HG02885 (cell line): ENCODE results near the gene SRF.
A peak's percentile ranks its signal among the peaks of the same experiment; 100 is the strongest.

Source experiments
- ATAC-seq: cut with Tn5 transposase; IDR thresholded peaks from one replicate; pipeline ENCODE4 v1.9.1; 2021; ENCODE audit warnings: mild to moderate bottlenecking; ENCODE audit not compliant: unreplicated experiment, poor library complexity

SRF gene

DNA sequence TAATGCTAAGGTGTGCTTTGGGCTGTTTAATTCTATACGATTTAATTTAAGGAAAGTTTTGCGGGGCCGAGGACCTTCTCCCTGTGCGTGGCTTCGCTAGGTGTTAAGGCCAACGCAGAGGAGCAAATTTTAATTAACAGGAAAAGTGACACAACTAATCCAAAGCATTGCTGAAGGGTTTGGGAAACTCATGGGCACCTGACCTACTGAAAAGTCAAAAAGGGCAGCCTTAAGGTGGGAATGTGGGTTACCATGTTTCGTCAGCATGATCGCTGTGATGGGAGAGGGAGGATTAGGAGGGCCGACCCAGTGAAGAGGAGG is 10.5 kb downstream of the SRF start:
- ATAC-seq, result no peak

DNA sequence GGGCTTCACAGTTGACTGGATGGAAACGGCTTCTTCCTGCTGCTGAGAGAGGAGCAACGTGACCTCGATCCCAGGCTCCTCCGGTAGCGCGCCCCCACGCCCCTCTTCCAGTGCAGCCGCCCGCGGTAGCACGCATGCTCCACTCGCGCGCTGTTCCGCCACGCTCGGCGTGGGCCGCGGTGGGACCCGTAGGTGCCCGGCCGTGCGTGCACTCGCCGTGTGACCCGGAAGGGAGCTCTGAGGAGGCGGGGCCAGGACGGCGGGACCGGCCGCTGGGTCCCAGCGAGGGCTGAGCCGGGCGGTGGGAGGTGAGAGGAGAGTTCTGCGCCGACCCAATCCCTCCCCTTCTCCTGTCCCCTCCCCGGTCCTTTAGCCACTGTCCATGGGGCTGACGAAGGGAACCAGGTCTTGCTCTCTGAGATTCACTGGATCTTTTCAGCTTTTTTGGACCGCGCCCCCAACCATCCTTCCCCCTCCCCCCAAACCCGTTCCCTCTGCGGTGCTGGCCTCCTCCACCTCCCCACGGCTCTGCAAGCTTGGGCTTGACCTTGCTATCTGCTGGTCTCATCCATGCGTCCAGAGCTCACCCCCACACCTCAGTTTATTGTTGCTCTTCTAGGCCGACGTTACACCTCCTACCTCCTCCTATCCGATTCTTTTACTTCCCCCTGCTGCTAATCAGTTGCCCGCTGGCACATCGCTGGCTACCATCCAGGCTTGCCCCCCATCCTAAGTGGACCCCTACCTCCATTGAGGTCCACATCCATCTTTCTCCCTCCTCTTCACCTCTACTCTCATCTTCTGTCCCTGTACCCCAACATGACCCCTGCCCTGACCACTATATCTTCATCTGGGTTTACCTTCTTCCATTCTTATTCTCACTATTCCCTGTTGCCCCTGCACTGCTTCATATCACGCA is 11.1 kb downstream of the SRF start, which contains the start of gene CUL9:
Gene CUL9, plus strand, starts transcription at position 255 of the 919 bp plus-strand sequence. CDS start 2,115 bp downstream, outside the sequence.
- ATAC-seq, result peak; percentile 98

DNA sequence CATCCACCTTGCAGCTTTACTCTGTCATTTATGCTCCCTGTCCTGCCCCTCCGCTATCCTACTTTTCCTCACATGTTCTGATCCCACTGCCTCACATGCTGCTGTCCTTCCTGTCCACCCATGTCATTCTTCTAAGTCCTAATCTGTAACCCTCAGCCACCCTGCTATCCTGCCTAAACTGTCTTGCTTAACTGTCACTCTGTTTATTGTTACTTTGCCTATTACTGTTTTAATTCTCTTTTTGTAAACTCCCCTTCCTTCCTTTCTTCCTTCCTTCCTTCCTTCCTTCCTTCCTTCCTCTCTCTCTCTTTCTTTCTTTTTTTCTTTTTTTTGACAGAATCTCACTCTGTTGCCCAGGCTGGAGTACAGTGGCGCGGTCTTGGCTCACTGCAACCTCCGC is 12.4 kb downstream of the SRF start:
- no peak for ATAC-seq

DNA sequence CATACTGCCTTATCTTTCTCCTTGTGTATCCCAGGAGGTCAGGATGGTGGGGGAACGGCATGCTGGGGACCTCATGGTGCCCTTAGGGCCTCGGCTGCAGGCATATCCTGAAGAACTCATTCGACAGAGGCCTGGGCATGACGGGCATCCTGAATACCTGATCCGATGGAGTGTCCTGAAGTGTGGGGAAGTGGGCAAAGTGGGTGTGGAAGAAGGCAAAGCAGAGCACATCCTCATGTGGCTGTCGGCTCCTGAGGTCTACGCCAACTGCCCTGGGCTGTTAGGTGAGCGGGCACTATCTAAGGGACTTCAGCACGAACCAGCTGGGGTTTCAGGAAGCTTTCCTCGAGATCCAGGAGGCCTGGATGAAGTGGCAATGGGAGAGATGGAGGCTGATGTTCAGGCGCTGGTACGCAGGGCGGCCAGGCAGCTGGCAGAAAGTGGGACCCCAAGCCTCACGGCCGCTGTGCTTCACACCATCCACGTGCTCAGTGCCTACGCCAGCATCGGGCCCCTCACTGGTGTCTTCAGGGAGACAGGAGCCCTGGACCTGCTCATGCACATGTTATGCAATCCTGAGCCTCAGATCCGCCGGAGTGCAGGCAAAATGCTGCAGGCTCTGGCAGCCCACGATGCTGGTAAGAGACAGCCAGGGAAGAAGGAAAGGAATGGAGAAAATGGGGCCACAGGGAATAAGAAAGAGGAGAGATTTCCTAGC is 13.4 kb downstream of the SRF start:
- no peak for ATAC-seq

DNA sequence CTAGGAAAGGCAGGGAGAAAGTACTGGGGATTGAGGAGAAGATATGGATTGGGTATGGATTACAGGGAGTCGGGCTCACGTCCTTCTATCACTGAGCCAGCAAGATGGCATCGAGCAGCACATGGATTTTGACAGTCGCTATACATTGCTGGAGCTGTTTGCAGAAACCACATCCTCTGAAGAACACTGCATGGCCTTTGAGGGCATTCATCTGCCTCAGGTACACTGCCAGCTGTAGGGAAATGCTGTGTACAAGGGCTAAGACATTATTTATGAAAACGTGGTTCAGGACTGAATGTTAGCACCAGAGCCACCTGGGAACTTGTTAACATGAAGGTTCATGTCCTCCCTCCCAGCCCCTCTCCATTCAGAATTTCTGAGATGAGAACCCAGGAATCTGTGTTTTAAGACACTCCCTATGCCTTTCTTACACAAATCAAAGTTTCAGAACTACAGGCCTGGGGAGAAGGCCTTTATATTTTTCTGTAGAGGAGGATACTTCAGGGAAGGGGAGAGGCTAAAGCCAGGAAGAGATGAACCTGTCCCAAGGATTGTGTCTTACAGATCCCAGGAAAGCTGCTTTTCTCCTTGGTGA is 14.4 kb downstream of the SRF start:
- ATAC-seq, result no peak

DNA sequence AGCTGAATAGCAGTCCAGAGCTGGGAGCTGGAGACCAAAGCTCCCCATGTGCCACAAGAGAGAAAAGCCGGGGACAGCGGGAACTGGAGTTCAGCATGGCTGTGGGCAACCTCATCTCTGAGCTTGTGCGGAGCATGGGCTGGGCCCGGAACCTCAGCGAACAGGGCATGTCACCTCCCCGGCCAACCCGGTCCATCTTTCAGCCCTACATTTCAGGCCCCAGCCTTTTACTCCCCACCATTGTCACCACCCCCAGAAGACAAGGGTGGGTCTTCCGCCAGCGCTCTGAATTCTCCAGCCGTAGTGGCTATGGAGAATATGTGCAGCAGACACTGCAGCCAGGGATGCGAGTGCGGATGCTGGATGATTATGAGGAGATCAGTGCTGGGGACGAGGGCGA is 14.9 kb downstream of the SRF start:
- ATAC-seq, result no peak

DNA sequence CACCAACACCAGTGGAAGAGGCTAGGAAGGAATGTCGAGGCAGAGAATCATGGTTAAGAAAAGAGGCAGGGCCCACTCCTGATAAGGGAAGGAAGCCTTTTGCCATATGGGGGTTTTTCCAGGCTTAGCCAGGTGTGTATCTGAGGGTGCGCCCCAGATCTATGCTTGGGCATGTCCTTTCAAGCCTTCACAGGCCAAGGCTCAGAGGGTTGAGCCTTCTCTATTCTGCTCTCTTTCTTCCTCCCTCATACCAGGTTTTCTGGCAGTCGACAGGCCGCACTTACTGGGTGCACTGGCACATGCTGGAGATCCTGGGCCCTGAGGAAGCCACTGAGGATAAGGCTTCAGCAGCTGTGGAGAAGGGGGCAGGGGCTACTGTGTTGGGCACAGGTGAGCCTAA is 15.6 kb downstream of the SRF start:
- ATAC-seq, result no peak

DNA sequence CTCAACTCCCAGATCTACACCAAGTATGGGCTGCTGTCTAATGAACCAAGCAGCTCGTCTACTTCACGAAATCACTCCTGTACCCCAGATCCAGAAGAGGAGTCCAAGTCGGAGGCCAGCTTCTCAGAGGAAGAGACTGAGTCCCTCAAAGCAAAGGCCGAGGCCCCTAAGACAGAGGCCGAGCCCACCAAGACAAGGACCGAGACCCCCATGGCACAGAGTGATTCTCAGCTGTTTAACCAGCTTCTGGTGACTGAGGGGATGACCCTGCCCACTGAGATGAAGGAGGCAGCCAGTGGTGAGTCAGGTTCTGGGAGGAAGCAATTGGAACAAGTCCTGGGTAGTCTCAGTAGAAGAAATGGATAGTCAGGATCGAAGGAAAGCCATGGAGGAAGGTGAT is 16.8 kb downstream of the SRF start:
- no peak for ATAC-seq

DNA sequence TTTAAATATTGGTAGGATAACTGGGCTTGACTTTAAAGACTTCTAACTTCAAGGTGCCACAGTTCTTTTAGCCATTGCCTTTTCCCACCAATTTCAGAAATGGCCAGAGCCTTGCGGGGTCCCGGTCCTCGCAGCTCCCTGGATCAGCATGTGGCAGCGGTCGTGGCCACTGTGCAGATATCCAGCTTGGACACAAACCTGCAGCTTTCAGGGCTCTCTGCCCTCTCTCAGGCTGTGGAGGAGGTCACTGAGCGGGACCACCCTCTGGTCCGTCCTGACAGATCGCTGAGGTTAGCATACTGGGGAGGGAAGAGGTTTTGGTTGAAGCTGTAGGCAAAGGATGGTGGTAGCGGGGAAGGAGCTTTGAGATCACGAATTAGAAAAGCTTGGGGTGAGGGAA is 17.4 kb downstream of the SRF start:
- ATAC-seq, result no peak

DNA sequence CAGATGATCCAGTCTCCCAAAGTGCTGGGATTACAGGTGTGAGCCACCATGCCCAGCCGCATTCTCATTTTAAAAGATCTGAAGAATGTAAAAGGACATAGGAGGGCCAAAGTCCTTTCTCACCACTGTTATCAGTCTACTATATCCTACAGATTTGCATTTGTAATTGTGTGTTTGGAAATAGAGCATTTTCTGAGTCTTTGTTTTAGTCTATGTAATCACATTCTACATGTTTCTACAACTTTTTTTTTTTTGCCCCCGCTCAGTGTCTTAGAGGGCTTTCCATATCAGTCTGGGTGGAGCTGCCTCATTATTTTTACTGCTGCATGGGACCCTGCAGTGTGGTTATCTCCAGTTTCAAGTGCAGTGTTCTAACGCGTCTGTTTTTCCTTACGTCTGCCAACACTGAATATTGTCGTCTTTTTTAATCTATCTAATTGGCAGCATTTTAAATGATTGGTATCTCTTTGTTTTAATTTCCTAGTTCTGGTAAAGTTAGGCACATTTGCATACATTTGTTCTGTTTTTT is 18.8 kb downstream of the SRF start:
- no peak for ATAC-seq

DNA sequence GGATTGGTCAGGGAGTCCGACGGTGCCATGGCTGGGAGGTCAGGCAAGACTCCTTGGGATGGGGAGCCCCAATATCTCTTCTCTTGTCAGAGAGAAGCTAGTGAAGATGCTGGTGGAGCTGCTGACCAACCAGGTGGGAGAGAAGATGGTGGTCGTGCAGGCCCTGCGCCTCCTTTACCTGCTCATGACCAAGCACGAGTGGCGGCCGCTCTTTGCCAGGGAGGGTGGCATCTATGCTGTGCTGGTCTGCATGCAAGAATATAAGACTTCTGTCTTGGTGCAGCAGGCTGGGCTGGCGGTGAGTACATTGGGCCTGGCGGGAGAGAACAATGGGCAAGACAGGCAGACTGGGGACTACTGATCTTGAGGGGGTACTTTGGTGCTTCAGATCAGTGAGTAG is 21.8 kb downstream of the SRF start:
- ATAC-seq, result no peak

DNA sequence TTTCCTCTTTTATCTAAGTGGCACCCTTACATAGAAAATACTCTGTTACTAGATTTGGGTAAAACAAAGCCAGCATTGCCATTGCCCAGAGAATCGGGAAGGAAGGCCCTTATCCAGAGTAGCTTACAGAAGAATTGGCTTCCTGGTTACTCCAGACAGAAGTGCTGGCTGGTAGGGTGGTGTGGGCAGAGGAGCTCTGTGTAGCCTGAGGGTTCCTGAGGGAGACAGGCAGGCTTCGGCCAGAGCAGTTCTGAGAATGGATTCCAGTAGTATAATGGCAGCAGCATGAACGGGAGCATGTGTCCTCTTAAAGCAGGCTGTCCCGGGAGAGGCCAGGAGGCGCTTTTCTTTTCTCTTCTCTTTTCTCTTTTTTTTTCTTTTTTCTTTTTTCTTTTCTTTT is 22.9 kb downstream of the SRF start:
- ATAC-seq, result no peak

DNA sequence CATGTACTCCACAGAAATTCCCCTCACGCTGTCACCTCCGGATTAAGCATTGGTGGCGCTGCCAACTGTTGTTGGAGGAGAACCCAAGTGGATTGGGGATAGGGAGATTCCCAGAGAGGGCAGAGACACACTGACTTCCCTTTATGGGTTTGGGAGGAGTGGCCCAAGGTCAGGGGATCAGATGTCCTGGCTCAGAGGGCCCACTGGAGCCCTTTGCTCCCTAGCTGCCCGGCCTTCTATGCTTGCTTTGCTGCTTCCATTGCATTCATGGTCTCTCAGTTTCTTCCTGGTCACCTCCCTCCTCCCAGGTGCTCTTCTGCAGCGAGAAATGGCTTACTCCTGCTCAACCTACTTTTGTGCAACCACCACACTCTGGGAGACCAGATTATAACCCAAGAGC is 25.3 kb downstream of the SRF start:
- ATAC-seq, result no peak

DNA sequence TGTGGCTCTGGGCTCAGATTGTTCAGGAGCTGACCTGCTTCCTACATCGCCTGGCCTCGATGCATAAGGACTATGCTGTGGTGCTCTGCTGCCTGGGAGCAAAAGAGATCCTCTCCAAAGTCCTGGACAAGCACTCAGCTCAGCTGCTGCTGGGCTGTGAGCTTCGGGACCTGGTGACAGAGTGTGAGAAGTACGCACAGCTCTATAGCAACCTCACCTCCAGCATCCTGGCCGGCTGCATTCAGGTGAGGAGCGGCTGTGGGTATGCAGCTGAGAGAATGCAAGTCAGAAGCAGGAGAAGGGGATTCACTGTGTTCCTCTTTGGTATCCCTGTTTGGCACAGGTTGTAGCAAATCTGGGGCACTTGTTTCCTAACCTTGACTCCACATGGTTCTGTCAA is 28.8 kb downstream of the SRF start:
- ATAC-seq, result no peak

DNA sequence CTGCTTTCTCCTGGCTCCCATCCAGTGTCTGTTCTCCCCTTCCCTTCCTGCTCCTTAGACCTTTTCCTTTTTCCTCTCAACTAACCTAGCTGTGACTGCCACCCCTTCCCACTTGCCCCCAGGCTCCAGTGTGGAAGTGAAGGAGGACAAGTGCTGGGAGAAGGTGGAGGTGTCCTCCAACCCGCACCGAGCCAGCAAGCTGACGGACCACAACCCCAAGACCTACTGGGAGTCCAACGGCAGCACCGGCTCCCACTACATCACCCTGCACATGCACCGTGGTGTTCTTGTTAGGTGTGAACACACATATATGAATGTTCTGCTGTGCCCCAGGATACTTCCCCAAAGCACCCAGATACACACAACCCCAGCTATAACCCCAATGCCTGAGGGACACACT is 29.5 kb downstream of the SRF start:
- ATAC-seq, result no peak

DNA sequence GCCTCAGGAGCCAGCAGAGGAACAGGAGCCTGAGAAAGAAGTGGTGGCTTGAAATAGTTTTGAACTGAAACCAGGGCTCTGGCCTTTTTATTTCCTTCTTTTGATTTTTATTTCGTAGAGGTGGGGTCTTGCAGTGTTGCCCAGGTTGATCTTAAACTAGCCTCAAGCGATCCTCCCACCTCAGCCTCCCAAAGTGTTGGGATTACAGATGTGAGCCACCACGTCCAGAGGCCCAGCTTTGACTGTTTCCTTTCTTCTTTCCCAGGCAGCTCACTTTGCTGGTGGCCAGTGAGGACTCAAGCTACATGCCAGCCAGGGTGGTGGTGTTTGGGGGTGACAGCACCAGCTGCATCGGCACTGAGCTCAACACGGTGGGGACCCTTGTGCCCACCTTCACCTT is 31.4 kb downstream of the SRF start:
- no peak for ATAC-seq

DNA sequence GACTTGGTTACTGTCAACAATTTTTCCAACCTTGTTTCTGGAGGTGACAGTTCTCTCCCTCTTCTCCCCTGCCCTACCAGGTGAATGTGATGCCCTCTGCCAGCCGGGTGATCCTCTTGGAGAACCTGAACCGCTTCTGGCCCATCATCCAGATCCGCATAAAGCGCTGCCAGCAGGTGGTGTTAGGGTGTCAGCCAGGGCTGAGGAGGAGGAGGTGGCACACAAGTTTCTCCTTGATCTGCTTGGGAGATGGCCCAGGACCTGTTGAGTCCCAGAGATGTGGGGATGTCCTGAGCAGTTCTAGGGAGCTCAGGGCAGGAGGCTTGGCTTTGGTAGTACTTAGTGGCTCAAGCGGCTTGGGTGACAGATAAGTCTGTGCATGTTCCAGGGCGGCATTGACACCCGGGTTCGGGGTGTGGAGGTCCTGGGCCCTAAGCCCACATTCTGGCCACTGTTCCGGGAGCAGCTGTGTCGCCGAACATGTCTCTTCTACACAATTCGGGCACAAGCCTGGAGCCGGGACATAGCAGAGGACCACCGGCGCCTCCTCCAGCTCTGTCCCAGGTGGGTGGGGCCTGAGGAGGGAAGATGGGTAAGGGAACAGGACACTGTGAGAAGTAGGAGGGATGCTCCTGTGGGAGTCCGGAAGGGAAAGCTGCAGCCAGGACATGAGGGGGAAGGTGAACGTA is 32.1 kb downstream of the SRF start:
- no peak for ATAC-seq

DNA sequence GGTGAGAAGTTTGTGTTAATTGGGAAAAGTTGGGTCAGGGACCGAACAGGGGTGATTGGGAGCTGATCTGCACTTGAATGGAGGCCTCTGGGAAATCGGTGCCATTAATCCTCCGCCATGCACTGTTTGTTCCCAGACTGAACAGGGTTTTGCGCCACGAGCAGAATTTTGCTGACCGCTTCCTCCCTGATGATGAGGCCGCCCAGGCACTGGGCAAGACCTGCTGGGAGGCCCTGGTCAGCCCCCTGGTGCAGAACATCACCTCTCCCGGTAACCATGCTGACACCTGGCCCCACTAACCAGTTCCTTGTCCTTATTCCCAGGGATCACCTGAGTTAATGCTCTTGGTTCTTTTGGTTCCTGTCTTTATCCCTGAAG is 32.6 kb downstream of the SRF start:
- no peak for ATAC-seq

DNA sequence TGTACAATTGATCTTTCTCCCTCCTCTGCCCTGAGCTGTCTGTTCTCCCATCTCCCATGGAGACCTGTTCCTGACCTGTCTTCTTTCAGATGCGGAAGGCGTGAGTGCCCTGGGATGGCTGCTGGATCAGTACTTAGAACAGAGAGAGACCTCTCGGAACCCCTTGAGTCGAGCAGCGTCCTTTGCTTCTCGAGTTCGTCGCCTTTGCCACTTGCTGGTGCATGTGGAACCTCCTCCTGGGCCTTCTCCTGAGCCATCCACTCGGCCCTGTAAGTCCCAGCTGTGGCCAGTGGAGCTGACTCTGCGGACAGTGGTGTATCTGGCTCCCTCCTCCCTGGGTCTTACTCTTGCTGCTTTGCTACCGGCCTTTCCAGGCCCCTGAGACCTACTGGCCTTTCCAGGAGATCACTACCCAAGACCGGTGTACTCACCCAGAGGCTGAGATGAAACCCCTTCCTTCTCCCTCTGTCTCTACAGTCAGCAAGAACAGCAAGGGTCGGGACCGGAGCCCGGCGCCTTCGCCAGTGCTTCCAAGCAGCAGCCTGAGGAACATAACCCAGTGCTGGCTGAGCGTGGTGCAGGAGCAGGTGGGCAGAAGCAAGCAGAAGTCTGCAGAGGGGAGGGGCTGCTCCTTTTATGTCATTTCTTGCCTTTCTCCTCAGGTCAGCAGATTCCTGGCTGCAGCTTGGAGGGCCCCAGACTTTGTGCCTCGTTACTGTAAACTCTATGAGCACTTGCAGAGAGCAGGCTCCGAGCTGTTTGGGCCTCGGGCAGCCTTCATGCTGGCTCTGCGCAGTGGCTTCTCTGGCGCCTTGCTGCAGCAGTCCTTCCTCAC is 33.4 kb downstream of the SRF start:
- ATAC-seq, result no peak

DNA sequence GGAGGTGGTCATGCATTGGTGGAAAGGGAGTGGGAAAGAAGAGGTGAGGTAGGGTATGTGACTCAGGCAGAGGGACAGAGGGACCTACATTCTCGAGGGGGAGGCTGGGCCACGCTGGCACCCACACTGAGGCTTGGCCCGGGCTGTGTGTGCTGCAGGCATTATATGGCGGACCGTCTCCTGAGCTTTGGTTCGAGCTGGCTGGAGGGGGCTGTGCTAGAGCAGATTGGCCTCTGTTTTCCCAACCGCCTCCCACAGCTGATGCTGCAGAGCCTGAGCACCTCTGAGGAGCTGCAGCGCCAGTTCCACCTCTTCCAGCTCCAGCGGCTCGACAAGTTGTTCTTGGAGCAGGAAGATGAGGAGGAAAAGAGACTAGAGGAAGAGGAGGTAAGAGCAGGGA is 34.8 kb downstream of the SRF start:
- no peak for ATAC-seq
